Measurements from ENCODE around the gene POMT1.

DNA sequence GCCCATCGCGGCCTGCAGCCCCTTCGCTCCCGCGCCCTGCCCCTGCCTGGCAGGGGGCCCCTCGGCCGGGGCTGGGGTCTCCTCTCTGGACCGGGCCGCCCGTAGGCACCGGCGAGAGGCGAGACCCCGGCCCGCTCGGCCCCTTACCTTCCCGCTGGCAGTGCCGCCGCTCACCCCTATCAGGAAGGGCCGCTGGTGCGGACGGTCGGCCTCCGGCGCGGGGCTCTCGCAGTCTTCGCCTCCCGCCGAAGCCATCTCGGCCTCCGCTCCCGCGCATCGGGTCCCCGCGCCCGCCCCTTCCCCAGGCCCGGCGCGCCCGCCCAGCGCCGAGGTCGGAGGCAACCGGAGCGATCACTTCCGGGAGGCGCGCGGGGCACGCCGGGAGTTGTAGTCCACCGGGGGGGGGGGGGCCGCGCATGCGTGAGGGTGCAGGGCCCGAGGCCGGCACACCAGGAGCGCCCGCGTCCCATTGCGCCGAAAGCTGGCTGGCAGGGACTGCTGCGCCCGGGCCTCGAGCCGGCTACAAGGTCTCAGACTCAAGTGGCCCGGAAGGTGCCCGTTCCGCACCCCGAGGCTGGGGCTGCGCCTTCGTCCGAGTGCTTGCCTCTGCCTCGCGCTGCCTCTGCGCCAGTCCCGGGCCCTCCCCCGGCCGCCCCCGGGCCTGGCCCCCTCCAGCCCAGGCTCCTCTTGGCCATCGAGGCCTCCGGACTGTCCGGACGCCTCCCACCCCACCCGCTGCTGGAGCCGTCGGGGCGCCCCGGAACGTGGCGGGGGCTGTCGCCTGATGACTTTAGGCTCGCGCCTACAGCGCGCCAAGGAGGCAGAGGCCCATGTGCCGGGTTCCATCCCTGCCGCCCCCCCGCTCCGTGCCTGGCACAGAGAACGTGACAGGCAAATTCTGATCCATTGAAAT, 28.5 kb downstream of the POMT1 start, which contains the start of gene UCK1:
- TF ChIP-seq, protein P1, sequence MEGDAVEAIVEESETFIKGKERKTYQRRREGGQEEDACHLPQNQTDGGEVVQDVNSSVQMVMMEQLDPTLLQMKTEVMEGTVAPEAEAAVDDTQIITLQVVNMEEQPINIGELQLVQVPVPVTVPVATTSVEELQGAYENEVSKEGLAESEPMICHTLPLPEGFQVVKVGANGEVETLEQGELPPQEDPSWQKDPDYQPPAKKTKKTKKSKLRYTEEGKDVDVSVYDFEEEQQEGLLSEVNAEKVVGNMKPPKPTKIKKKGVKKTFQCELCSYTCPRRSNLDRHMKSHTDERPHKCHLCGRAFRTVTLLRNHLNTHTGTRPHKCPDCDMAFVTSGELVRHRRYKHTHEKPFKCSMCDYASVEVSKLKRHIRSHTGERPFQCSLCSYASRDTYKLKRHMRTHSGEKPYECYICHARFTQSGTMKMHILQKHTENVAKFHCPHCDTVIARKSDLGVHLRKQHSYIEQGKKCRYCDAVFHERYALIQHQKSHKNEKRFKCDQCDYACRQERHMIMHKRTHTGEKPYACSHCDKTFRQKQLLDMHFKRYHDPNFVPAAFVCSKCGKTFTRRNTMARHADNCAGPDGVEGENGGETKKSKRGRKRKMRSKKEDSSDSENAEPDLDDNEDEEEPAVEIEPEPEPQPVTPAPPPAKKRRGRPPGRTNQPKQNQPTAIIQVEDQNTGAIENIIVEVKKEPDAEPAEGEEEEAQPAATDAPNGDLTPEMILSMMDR (IDR thresholded peaks at IDR 0.05) = no peak
- TF ChIP-seq EZH2 (IDR thresholded peaks at IDR 0.05) (no peak), EZH2phosphoT487 (IDR thresholded peaks at IDR 0.05) (no peak)
